Esophagus (tissue), 2 donors: ENCODE data around the gene SERINC5. TPM values are rescaled to one million over a fixed set of nuclear protein-coding genes. Genes with fewer than 3 reads are reported as not detected.
"Not testable (repeated sequence)": the region's sequence is repeated elsewhere in the genome, so short reads cannot be mapped to it uniquely, and the experiment has no call there.

Source experiments
- H3K27ac ChIP-seq, 2 donors: one replicate each; pipeline ENCODE4 v1.5.1; 2013; ENCODE audit warnings: low read depth in 2 of 2, mild to moderate bottlenecking in 2 of 2, inconsistent platforms in 1 of 2, low read length in 1 of 2, moderate library complexity in 1 of 2
- H3K27me3 ChIP-seq, 2 donors: one replicate each; pipeline ENCODE4 v1.6.1; 2013; ENCODE audit warnings: low read length in 2 of 2, control low read depth in 1 of 2, mild to moderate bottlenecking in 1 of 2; ENCODE audit not compliant: insufficient read depth in 2 of 2, control insufficient read depth in 1 of 2
- H3K36me3 ChIP-seq, 2 donors: one replicate each; pipeline ENCODE4 v1.6.1; 2013; ENCODE audit warnings: low read length in 1 of 2; ENCODE audit not compliant: control insufficient read depth in 2 of 2, insufficient read depth in 2 of 2
- H3K4me1 ChIP-seq, 2 donors: one replicate each; pipeline ENCODE4 v1.6.1; 2013; ENCODE audit warnings: low read length in 1 of 2; ENCODE audit not compliant: control insufficient read depth in 2 of 2, insufficient read depth in 2 of 2
- H3K4me3 ChIP-seq, 2 donors: one replicate each; pipeline ENCODE4 v1.5.1; 2013; ENCODE audit warnings: low read length in 2 of 2, mild to moderate bottlenecking in 2 of 2, low read depth in 1 of 2, moderate library complexity in 1 of 2
- H3K9me3 ChIP-seq, 2 donors: one replicate each; pipeline ENCODE4 v1.6.1; 2013; ENCODE audit warnings: mild to moderate bottlenecking in 2 of 2, low read depth in 1 of 2, low read length in 1 of 2, moderate library complexity in 1 of 2; ENCODE audit not compliant: control insufficient read depth in 2 of 2, insufficient read depth in 1 of 2
- WGBS, 2 donors: extraction: QIAGEN DNeasy Blood & Tissue Kit; methylation state at CpG; one replicate each; pipeline ENCODE4 v1.1.7; 2013; 5-methylcytosine and 5-hydroxymethylcytosine counted together
- polyA plus RNA-seq, 2 donors: library from polyadenylated mRNA; stranded (reverse); fragments of 200-250 nt; gene quantifications; one replicate each; pipeline ENCODE4 v1.2.3, GENCODE V29; 2013
- donor health status: healthy with polysubstance abuse.
- donor health status: Bipolar disorder and iron deficiency.

SERINC5 gene
- polyA plus RNA-seq, 2 donors: 10.8 to 11.7 TPM

GRCh38 chr5:80142996-80143395 is 112.9 kb downstream of the SERINC5 start:
- peaks cover 0 to 15% of the 10 kb centered on the region in 2 donors for H3K36me3 ChIP-seq

GRCh38 chr5:80141681-80142080 is 114.2 kb downstream of the SERINC5 start:
- WGBS, 2 donors: 70 to 73% methylated on average over 3 of the region's 3 CpGs
- H3K27me3 ChIP-seq: no peaks in the 10 kb centered on the region
- H3K4me3 ChIP-seq: no peak overlapping the region
- no peaks in the 10 kb centered on the region for H3K9me3 ChIP-seq
- peaks cover 0 to 8% of the 10 kb centered on the region in 2 donors for H3K36me3 ChIP-seq
- H3K4me1 ChIP-seq: peaks cover 0 to 2% of the 10 kb centered on the region in 2 donors
- H3K27ac ChIP-seq: peak overlapping the region; percentile 46 to 63

More at GRCh38 chr5:80142996-80143395, 112.9 kb downstream of the SERINC5 start:
- no peak overlapping the region for H3K4me3 ChIP-seq
- no peaks in the 10 kb centered on the region for H3K9me3 ChIP-seq
- no peaks in the 10 kb centered on the region for H3K27me3 ChIP-seq
- no peak overlapping the region for H3K27ac ChIP-seq
- 76 to 80% methylated on average over 6 of the region's 6 CpGs for WGBS, 2 donors
- H3K4me1 ChIP-seq: peaks cover 0 to 2% of the 10 kb centered on the region in 2 donors

GRCh38 chr5:80141147-80141671 is 114.6 kb downstream of the SERINC5 start:
- peak overlapping the region; percentile 46 to 63 for H3K27ac ChIP-seq
- peaks cover 0 to 7% of the 10 kb centered on the region in 2 donors for H3K36me3 ChIP-seq
- no peaks in the 10 kb centered on the region for H3K27me3 ChIP-seq
- H3K4me3 ChIP-seq: no peak overlapping the region
- WGBS, 2 donors: 47 to 54% methylated on average over 13 of the region's 13 CpGs
- H3K4me1 ChIP-seq: peaks cover 0 to 2% of the 10 kb centered on the region in 2 donors
- H3K9me3 ChIP-seq: no peaks in the 10 kb centered on the region

GRCh38 chr5:80140496-80140895 is 115.4 kb downstream of the SERINC5 start:
- H3K9me3 ChIP-seq: no peaks in the 10 kb centered on the region
- H3K27me3 ChIP-seq: no peaks in the 10 kb centered on the region
- H3K4me3 ChIP-seq: no peak overlapping the region
- WGBS, 2 donors: 83 to 84% methylated on average over 3 of the region's 3 CpGs
- peaks cover 0 to 2% of the 10 kb centered on the region in 2 donors for H3K4me1 ChIP-seq
- H3K36me3 ChIP-seq: peaks cover 0 to 3% of the 10 kb centered on the region in 2 donors
- no peak overlapping the region for H3K27ac ChIP-seq

GRCh38 chr5:80139466-80139972 is 116.3 kb downstream of the SERINC5 start:
- Histone ChIP-seq H3K27me3 (no peaks in the 10 kb centered on the region), H3K27ac (no peak overlapping the region), H3K36me3 (peaks cover 0 to 3% of the 10 kb centered on the region in 2 donors), H3K4me1 (peaks cover 0 to 2% of the 10 kb centered on the region in 2 donors), H3K9me3 (no peaks in the 10 kb centered on the region), H3K4me3 (no peak overlapping the region)
- WGBS, 2 donors: 85 to 89% methylated on average over 2 of the region's 2 CpGs

- Histone ChIP-seq H3K4me1 (peaks cover 0 to 2% of the 10 kb centered on the region in 2 donors), H3K27me3 (no peaks in the 10 kb centered on the region), H3K36me3 (peaks cover 0 to 3% of the 10 kb centered on the region in 2 donors), H3K4me3 (no peak overlapping the region), H3K27ac (no peak overlapping the region), H3K9me3 (no peaks in the 10 kb centered on the region)
- 93 to 94% methylated on average over 6 of the region's 6 CpGs for WGBS, 2 donors
Measured at GRCh38 chr5:80138486-80138885, 117.4 kb downstream of the SERINC5 start.

- 83 to 87% methylated on average over 7 of the region's 7 CpGs for WGBS, 2 donors
- H3K27ac ChIP-seq: not testable (repeated sequence)
Measured at GRCh38 chr5:80136798-80137197, 119.0 kb downstream of the SERINC5 start.

GRCh38 chr5:80134876-80135275 is 121.0 kb downstream of the SERINC5 start:
- Histone ChIP-seq H3K4me1 (no peaks in the 10 kb centered on the region), H3K9me3 (no peaks in the 10 kb centered on the region), H3K36me3 (no peaks in the 10 kb centered on the region), H3K27me3 (no peaks in the 10 kb centered on the region), H3K27ac (no peak overlapping the region), H3K4me3 (no peak overlapping the region)
- WGBS, 2 donors: 80 to 81% methylated on average over 3 of the region's 3 CpGs

More at GRCh38 chr5:80136798-80137197, 119.0 kb downstream of the SERINC5 start:
- H3K4me1 ChIP-seq, H3K4me3 ChIP-seq, H3K9me3 ChIP-seq, H3K36me3 ChIP-seq, H3K27me3 ChIP-seq: not testable (repeated sequence)

GRCh38 chr5:80129146-80129545 is 126.7 kb downstream of the SERINC5 start:
- H3K9me3 ChIP-seq: no peaks in the 10 kb centered on the region
- H3K27me3 ChIP-seq: no peaks in the 10 kb centered on the region
- no peaks in the 10 kb centered on the region for H3K4me1 ChIP-seq
- no peak overlapping the region for H3K27ac ChIP-seq
- WGBS, 2 donors: 91% methylated on average over 5 of the region's 5 CpGs
- no peak overlapping the region for H3K4me3 ChIP-seq
- peaks cover 0 to 2% of the 10 kb centered on the region in 2 donors for H3K36me3 ChIP-seq

- WGBS, 2 donors: 53 to 57% methylated on average over 2 of the region's 2 CpGs
- no peaks in the 10 kb centered on the region for H3K9me3 ChIP-seq
- H3K4me1 ChIP-seq: no peaks in the 10 kb centered on the region
Measured at GRCh38 chr5:80128141-80128540, 127.7 kb downstream of the SERINC5 start.

More at GRCh38 chr5:80128141-80128540, 127.7 kb downstream of the SERINC5 start:
- Histone ChIP-seq H3K27me3 (no peaks in the 10 kb centered on the region), H3K36me3 (peaks cover 0 to 2% of the 10 kb centered on the region in 2 donors), H3K27ac (no peak overlapping the region), H3K4me3 (no peak overlapping the region)
